Osteoblast (primary cell): ENCODE data around the gene CCHCR1. TPM values are rescaled to one million over a fixed set of nuclear protein-coding genes. Genes with fewer than 3 reads are reported as not detected.

Experiments
- DNase-seq: peaks from one replicate; pipeline ENCODE4 v3.0.0; 2011; ENCODE audit warnings: low spot score, mixed read lengths; ENCODE audit not compliant: insufficient read length; ENCODE audit errors: missing footprints
- H2AFZ ChIP-seq: 2 replicates; pipeline ENCODE4 v1.6.0; 2011; ENCODE audit warnings: mild to moderate bottlenecking, low read length
- H3K27ac ChIP-seq: 2 replicates; pipeline ENCODE4 v1.5.1; 2011; ENCODE audit warnings: mild to moderate bottlenecking, low read depth, low read length, moderate library complexity
- H3K27me3 ChIP-seq: 2 replicates; pipeline ENCODE4 v1.6.0; 2012; ENCODE audit warnings: mild to moderate bottlenecking, control low read depth, inconsistent platforms, low read length, moderate library complexity; ENCODE audit not compliant: insufficient read depth
- H3K36me3 ChIP-seq: 2 replicates; pipeline ENCODE4 v1.5.1; 2011; ENCODE audit warnings: mild to moderate bottlenecking, low read length, control low read depth, moderate library complexity; ENCODE audit not compliant: insufficient read depth
- H3K4me1 ChIP-seq: 2 replicates; pipeline ENCODE4 v1.5.1; 2011; ENCODE audit warnings: mild to moderate bottlenecking, low read length, control low read depth, moderate library complexity; ENCODE audit not compliant: insufficient read depth
- H3K4me2 ChIP-seq: 2 replicates; pipeline ENCODE4 v1.6.0; 2011; ENCODE audit warnings: mild to moderate bottlenecking, low read length; ENCODE audit not compliant: insufficient read depth
- H3K4me3 ChIP-seq: fragments of 200-600 bp; sonication (generic); 3 replicates; pipeline ENCODE4 v1.5.1; 2012; ENCODE audit warnings: mild to moderate bottlenecking, low read length, inconsistent platforms; ENCODE audit not compliant: insufficient read depth
- H3K79me2 ChIP-seq: 2 replicates; pipeline ENCODE4 v1.6.0; 2012; ENCODE audit warnings: mild to moderate bottlenecking, low read length, control low read depth, inconsistent platforms; ENCODE audit not compliant: insufficient read depth
- H3K9me3 ChIP-seq: 2 replicates; pipeline ENCODE4 v1.5.1; 2011; ENCODE audit warnings: low read depth, low read length, control low read depth
- H4K20me1 ChIP-seq: 2 replicates; pipeline ENCODE4 v1.6.0; 2012; ENCODE audit warnings: mild to moderate bottlenecking, low read length, control low read depth; ENCODE audit not compliant: insufficient read depth
- total RNA-seq: library from RNA; depleted of rRNA; stranded (reverse); fragments of >200 nt; gene quantifications from 2 replicates; pipeline ENCODE4 v1.2.3, GENCODE V29; 2012
- TF ChIP-seq, protein P1 (sequence below): IDR thresholded peaks from 2 replicates; pipeline ENCODE4 v1.5.1; 2011; ENCODE audit warnings: mild to moderate bottlenecking, low read depth, low read length, moderate library complexity; ENCODE audit errors: extremely low read depth

CCHCR1 gene
- total RNA-seq, 1 donor = 14.1 TPM

DNA sequence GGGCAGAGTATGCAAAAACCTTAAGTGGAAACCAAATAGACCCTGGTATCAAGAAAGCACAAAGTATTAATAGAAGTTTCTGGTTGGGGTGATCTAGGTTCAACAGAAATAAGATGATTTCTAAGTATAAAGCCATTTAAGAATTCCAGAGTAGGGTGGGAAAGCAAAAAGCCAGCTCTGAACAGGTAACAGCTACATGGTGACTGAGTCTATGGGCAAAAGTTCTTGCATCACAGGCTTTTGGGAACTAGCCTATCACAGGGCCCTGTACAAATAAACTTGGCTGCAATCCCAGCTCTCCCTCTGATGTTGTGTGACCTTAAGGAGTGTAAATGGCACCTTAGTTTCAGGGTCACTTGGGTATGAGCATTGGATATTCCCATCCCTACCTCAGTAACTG lies 6.3 kb upstream of the CCHCR1 start:
- Histone ChIP-seq H3K4me2 (no peak overlapping the region), H4K20me1 (no peaks in the 10 kb centered on the region), H3K4me1 (peaks cover 9% of the 10 kb centered on the region), H3K27me3 (no peaks in the 10 kb centered on the region), H3K4me3 (no peak overlapping the region), H3K27ac (no peak overlapping the region), H3K9me3 (no peaks in the 10 kb centered on the region), H3K36me3 (peaks cover 10% of the 10 kb centered on the region), H3K79me2 (peaks cover 13% of the 10 kb centered on the region), H2AFZ (no peak overlapping the region)
- TF ChIP-seq, protein P1, sequence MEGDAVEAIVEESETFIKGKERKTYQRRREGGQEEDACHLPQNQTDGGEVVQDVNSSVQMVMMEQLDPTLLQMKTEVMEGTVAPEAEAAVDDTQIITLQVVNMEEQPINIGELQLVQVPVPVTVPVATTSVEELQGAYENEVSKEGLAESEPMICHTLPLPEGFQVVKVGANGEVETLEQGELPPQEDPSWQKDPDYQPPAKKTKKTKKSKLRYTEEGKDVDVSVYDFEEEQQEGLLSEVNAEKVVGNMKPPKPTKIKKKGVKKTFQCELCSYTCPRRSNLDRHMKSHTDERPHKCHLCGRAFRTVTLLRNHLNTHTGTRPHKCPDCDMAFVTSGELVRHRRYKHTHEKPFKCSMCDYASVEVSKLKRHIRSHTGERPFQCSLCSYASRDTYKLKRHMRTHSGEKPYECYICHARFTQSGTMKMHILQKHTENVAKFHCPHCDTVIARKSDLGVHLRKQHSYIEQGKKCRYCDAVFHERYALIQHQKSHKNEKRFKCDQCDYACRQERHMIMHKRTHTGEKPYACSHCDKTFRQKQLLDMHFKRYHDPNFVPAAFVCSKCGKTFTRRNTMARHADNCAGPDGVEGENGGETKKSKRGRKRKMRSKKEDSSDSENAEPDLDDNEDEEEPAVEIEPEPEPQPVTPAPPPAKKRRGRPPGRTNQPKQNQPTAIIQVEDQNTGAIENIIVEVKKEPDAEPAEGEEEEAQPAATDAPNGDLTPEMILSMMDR = no peak
- peak; percentile 92 for DNase-seq

DNA sequence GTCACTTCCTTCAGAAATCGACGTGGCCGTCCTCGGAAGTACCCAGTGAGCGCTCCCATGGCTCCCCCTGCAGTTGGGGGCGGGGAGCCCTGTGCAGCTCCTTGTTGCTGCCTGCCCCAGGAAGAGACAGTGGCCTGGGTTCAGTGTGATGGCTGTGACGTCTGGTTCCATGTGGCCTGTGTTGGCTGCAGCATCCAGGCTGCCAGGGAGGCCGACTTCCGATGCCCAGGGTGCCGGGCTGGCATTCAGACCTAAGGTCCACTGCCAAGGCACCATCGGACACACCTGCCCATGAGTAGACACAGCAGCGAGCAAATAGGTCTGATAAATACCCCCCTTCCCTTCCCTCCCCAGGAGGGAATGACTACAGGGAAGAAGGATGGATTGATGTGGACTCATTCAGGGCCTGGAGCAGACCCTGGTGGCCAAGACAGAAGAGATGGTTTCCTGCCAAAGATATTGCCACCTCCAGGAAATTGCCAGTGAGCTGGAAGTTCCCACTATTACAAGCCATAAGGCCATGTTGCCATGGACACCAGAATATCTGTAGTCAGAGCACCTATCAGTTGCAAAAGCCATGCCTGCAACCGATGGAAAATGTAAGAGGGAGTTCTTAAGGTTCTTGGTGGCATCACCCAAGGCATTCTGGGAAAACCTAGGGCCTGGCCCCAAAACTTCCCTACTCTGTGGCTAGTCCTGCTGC lies 5.0 kb upstream of the CCHCR1 start:
- TF ChIP-seq, protein P1 = no peak

DNA sequence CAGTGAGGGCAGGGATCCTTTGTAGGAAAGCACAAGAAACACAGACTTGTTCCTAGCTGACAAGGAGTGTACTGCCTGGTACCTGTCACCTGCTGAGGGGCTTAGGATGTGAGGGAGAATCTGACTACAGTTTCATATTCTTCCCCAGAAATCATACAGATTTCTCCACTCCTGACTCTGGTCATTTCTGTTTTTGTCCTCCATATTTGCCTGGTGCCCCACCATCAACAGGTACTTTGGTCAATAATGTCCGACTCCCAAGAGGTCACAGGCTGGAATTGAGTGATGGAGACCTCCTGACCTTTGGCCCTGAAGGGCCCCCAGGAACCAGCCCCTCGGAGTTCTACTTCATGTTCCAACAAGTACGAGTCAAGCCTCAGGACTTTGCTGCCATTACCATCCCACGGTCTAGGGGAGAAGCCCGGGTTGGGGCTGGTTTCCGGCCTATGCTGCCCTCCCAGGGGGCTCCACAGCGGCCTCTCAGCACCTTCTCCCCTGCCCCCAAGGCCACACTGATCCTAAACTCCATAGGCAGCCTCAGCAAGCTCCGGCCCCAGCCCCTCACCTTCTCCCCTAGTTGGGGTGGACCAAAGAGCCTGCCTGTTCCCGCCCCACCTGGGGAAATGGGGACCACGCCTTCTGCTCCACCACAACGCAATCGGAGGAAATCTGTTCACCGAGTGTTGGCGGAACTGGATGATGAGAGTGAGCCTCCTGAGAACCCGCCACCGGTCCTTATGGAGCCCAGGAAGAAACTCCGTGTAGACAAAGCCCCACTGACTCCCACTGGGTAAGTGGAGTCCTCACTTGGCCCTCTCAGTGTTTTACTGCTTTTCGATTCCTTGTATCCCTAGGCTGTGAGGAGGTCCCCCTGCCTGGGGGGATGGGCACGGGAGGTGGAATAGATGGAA lies 3.9 kb upstream of the CCHCR1 start:
- Histone ChIP-seq H2AFZ (no peak overlapping the region), H3K79me2 (peaks cover 20% of the 10 kb centered on the region), H3K4me2 (no peak overlapping the region), H3K36me3 (peaks cover 10% of the 10 kb centered on the region), H3K27me3 (no peaks in the 10 kb centered on the region), H3K9me3 (no peaks in the 10 kb centered on the region), H3K4me3 (no peak overlapping the region), H3K4me1 (peaks cover 14% of the 10 kb centered on the region), H4K20me1 (no peaks in the 10 kb centered on the region), H3K27ac (no peak overlapping the region)
- no peak for DNase-seq
- TF ChIP-seq, protein P1 = no peak

More for the DNA sequence above, 5.0 kb upstream of the CCHCR1 start:
- no peaks in the 10 kb centered on the region for H4K20me1 ChIP-seq
- no peak overlapping the region for H3K27ac ChIP-seq
- H3K36me3 ChIP-seq = peaks cover 10% of the 10 kb centered on the region
- no peaks in the 10 kb centered on the region for H3K27me3 ChIP-seq
- H2AFZ ChIP-seq = no peak overlapping the region
- H3K9me3 ChIP-seq = no peaks in the 10 kb centered on the region
- H3K4me3 ChIP-seq = no peak overlapping the region
- no peak overlapping the region for H3K4me2 ChIP-seq
- H3K79me2 ChIP-seq = peaks cover 16% of the 10 kb centered on the region
- peaks cover 10% of the 10 kb centered on the region for H3K4me1 ChIP-seq
- DNase-seq = no peak
